Measurements from ENCODE around the gene STRA8.
A peak's percentile ranks its signal among the peaks of the same experiment; 100 is the strongest.

Gene STRA8

DNA sequence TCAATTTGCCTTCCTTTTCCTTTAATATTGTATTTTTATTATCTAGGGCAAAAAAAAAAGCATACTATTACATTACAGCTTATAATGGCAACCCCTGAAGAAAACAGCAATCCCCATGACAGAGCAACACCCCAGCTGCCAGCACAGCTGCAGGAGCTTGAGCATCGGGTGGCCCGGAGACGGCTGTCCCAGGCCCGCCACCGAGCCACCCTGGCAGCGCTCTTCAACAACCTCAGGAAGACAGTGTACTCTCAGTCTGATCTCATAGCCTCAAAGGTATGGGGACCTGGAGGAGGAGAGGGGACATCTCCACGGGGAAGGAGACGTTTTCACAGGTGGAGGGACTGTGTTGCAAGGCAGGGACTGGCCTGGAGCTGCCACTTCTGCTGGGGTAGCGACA lies 6.8 kb downstream of the STRA8 start:
- Mint-ChIP-seq H3K4me3 (no peak overlapping the region), H3K27me3 (peaks cover 22% of the 10 kb centered on the region), H3K4me1 (peaks cover 8% of the 10 kb centered on the region), H3K9me3 (peaks cover 0 to 8% of the 10 kb centered on the region in 2 donors), H3K27ac (no peak overlapping the region)
- DNase-seq: no peak
- ATAC-seq: no peak

DNA sequence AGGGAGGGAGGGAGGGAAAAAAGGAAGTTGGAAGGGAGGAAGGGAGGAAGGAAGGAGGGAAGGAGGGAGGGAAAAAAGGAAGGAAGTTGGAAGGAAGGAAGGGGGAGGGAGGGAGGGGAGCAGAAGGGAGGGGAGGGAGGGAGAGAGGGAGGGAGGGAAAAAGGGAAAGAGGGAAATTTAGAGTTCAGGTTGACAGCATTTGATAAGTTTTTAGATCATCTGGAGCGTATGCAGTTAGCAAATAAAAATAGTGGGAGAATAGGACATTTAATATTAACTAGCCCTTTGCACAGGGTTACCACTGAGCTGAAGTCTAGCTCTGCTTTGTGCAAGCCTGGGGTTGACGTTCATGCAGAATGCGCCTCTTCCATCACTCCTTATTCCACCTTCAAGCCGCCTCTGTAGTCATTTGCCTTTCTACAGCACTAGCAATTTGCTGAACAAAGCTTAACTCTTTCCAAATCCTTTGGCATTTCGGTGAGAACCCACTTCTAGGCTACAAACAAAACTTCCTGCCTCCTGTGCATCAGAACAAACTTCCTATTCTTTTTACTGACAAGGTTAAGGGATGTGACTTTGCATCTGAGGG lies 8.6 kb downstream of the STRA8 start:
- H3K9me3 Mint-ChIP-seq: no peaks in the 10 kb centered on the region
- no peak for DNase-seq
- no peak overlapping the region for H3K4me3 Mint-ChIP-seq
- peaks cover 23% of the 10 kb centered on the region for H3K27me3 Mint-ChIP-seq
- no peak overlapping the region for H3K27ac Mint-ChIP-seq
- ATAC-seq: no peak
- H3K4me1 Mint-ChIP-seq: no peaks in the 10 kb centered on the region

DNA sequence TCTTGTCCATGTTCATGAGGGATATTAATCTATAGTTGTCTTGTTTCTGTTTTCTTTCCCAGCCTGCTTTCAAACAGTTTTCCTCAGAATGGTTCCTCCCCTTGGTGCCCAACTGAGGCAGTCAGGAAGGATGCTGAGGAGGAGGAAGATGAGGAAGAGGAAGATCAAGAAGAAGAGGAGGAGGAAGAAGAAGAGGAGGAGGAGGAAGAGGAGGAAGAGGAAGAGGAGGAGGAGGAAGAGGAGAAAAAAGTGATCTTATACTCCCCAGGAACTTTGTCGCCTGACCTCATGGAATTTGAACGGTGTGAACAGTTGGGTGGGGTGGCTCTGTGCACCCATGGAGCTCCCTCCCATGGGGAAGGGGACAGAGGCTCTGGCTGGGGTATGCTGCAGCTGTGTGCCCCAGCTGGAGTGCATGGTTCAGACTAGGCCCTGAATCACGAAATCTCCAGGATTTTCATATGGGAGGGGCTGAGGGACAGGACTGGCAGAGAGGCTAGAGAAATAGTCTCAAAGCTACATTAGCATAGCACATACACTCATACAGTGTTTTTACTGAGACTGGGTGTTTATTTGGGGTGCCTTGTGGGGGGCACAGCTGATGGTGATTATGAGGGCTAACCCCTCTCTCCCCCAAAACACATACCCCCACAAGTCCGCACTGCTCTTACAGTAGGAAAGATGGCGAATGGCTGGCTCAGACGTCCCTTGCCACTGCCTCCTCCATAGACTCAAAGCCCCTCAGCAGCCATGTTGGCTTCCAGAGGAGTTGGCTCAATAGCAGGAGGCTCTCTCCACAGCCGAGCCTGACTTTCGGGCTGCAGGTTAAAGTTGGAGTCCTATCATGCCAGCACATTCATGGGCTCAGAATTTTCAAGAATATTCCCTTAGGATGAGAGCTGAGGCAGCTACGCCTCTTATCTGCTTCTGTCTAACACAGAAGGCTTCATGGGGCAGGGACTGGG lies 11.9 kb downstream of the STRA8 start:
- H3K27me3 Mint-ChIP-seq: peaks cover 23% of the 10 kb centered on the region
- DNase-seq (no peak), ATAC-seq (no peak)
- H3K4me1 Mint-ChIP-seq: no peaks in the 10 kb centered on the region
- H3K9me3 Mint-ChIP-seq: no peaks in the 10 kb centered on the region
- no peak overlapping the region for H3K27ac Mint-ChIP-seq
- no peak overlapping the region for H3K4me3 Mint-ChIP-seq

GRCh38 chr7:135246191-135246825 lies 12.7 kb downstream of the STRA8 start:
- peaks cover 21% of the 10 kb centered on the region for H3K27me3 Mint-ChIP-seq
- H3K9me3 Mint-ChIP-seq: no peaks in the 10 kb centered on the region
- H3K4me1 Mint-ChIP-seq: no peaks in the 10 kb centered on the region
- no peak overlapping the region for H3K27ac Mint-ChIP-seq
- H3K4me3 Mint-ChIP-seq: no peak overlapping the region
- DNase-seq: no peak
- no peak for ATAC-seq

- Mint-ChIP-seq H3K27me3 (peaks cover 8% of the 10 kb centered on the region), H3K4me1 (peaks cover 10% of the 10 kb centered on the region), H3K4me3 (no peak overlapping the region), H3K9me3 (no peaks in the 10 kb centered on the region), H3K27ac (no peak overlapping the region)
- no peak for ATAC-seq
- no peak for DNase-seq
Measured at GRCh38 chr7:135247746-135248471, 14.3 kb downstream of the STRA8 start.

DNA sequence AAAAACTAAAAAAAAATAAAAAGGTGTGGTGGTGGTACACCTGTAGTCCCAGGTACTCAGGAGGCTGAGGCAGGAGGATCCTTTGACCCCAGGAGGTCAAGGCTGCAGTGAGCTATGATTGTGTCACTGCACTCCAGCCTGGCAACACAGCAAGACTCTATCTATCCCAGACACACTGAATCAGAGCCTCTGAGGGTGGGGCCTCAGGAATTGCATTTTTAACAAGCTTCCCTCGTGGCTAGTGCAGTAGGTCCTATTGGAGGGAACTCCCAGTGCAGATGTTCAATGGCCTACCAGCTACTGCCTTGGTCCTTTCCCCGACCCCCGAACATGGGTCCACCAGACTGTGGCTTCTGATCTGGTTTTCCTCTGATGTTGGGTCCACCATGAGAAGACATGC lies 14.9 kb downstream of the STRA8 start:
- Mint-ChIP-seq H3K4me1 (peaks cover 10% of the 10 kb centered on the region), H3K4me3 (no peak overlapping the region), H3K27ac (no peak overlapping the region), H3K27me3 (peaks cover 8% of the 10 kb centered on the region), H3K9me3 (no peaks in the 10 kb centered on the region)
- ATAC-seq (no peak), DNase-seq (no peak)

DNA sequence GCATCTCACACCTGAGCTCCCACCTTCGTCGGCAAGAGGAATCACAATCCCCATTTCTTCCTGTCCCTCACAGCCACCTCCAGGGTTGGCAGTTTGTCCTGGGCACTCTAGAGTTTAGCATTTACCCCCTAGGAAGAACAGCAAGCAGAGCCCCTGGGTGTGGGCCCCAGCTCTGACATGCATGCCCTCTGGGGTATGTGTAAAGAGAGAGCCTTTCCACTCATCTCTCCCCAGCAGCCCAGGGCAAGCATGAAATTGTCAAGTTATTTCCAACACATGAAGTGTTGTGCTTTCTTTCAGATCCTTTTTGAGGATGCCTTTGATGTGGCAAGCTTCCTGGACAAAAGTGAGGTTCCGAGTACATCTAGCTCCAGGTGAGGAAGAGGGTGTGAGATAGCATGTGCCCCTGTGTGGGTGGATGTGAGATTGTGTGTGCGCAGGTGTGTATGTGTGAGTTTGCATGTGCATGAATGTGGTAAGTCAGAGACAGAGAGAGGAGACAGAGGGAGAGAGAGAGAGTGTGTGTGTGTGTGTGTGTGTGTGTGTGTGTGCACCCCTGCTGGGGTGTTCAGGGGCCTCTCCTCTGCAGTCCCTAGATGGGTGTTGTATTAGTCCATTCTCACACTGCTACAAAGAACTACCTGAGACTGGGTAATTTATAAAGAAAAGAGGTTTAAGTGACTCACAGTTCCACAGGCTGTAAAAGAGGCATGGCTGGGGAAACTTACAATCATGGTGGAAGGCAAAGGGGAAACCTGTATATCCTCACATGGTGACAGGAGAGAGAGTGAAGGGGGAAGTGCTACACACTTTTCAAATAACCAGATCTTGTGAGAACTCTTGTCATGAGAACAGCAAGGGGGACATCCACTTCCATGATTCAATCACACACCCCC lies 18.1 kb downstream of the STRA8 start:
- Mint-ChIP-seq H3K27ac (peak overlapping the region; percentile 36 to 65), H3K9me3 (no peaks in the 10 kb centered on the region), H3K4me3 (no peak overlapping the region), H3K4me1 (peaks cover 10% of the 10 kb centered on the region), H3K27me3 (no peaks in the 10 kb centered on the region)
- ATAC-seq: peak; percentile 68
- DNase-seq: no peak

GRCh38 chr7:135253851-135254771 lies 20.5 kb downstream of the STRA8 start:
- H3K4me3 Mint-ChIP-seq: no peak overlapping the region
- no peak for ATAC-seq
- no peak for DNase-seq
- H3K27ac Mint-ChIP-seq: peak overlapping the region in 1 of 2 donors; percentile 60
- peaks cover 10% of the 10 kb centered on the region for H3K4me1 Mint-ChIP-seq
- no peaks in the 10 kb centered on the region for H3K9me3 Mint-ChIP-seq
- H3K27me3 Mint-ChIP-seq: no peaks in the 10 kb centered on the region

DNA sequence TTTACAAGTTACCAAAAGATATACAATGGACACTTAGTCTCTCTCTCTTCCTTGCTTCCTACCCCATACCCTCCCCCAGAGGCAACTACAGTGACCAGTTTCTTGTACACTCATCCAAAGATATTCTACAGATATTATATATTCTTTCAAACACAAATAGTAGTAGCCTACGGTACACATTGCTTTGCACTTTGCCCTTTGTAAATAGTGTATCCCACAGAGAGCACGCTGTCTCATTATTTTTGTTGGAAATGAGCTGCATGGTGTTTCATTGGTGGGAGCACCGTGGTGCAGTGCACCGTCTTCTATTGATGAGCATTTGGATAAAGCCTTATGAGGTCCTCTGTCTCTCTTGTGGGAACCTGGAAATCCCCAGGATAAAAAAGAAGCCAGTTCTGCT lies 24.2 kb downstream of the STRA8 start:
- no peak for ATAC-seq
- DNase-seq: no peak

GRCh38 chr7:135258585-135258984 lies 24.9 kb downstream of the STRA8 start:
- Mint-ChIP-seq H3K9me3 (peaks cover 5 to 10% of the 10 kb centered on the region in 2 donors), H3K27me3 (no peaks in the 10 kb centered on the region), H3K4me3 (no peak overlapping the region), H3K4me1 (no peaks in the 10 kb centered on the region), H3K27ac (no peak overlapping the region)
- DNase-seq (no peak), ATAC-seq (no peak)

More for the DNA sequence above, 24.2 kb downstream of the STRA8 start:
- Mint-ChIP-seq H3K9me3 (peaks cover 3 to 5% of the 10 kb centered on the region in 2 donors), H3K4me1 (no peaks in the 10 kb centered on the region), H3K4me3 (no peak overlapping the region), H3K27ac (no peak overlapping the region), H3K27me3 (no peaks in the 10 kb centered on the region)

DNA sequence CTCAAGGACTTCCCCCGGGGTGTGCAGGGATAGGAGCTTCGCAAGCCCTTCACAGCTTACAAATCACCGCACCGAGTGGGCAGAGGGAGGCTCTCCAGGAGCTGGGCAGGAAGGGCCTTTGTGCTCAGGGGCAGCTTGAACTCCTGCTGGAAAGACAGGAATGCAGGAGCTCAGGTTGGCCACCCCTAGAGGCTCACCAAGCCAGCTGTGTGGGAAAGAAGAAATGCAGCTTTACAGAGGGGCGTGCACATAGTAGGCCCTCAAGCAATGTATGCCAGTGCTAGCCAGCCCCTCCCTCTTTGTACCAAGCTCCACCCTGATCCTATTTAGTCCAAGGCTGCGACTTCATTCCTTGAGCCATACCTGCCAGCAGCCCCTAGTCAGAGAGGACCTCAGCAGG lies 26.1 kb downstream of the STRA8 start:
- Mint-ChIP-seq H3K27me3 (no peaks in the 10 kb centered on the region), H3K4me1 (no peaks in the 10 kb centered on the region), H3K9me3 (peaks cover 9 to 18% of the 10 kb centered on the region in 2 donors), H3K27ac (no peak overlapping the region), H3K4me3 (no peak overlapping the region)
- ATAC-seq (no peak), DNase-seq (no peak)

DNA sequence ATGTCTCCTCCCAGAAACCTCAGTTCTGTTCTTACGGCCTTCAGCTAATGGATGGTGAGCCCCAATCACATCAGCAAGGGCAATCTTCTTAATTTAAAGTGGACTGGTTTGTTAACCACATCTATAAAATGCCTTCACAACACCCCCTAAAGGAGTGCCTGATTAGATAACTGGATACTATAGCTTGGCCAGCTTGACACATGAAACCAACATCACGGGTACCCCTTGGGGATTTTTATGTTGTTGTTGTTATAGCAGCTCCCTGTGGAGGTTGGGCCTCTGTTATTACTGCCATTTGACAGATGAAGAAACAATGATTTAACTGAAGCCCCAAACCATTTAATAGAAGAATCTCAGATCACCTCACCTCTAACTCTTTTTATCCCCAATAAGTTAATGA lies 26.8 kb downstream of the STRA8 start:
- Mint-ChIP-seq H3K4me3 (no peak overlapping the region), H3K27me3 (no peaks in the 10 kb centered on the region), H3K27ac (no peak overlapping the region), H3K9me3 (peaks cover 12 to 26% of the 10 kb centered on the region in 2 donors), H3K4me1 (no peaks in the 10 kb centered on the region)
- DNase-seq: no peak
- no peak for ATAC-seq

GRCh38 chr7:135260930-135261721 lies 27.5 kb downstream of the STRA8 start:
- DNase-seq: no peak
- Mint-ChIP-seq H3K4me3 (no peak overlapping the region), H3K9me3 (peaks cover 12 to 30% of the 10 kb centered on the region in 2 donors), H3K27ac (no peak overlapping the region), H3K4me1 (no peaks in the 10 kb centered on the region), H3K27me3 (no peaks in the 10 kb centered on the region)
- ATAC-seq: no peak

All from stimulated activated naive CD8-positive, alpha-beta T cell treated with anti-CD3 and anti-CD28 coated beads, Interleukin-15, amount 100 ng/mL, for 72 hours (primary cell).